Measurements from ENCODE around the gene USE1.

USE1 gene

GRCh38 chr19:17205237-17206140 is 9.7 kb upstream of the USE1 start:
- no peak for DNase-seq

- DNase-seq: no peak
Observed at GRCh38 chr19:17206736-17207581, 8.2 kb upstream of the USE1 start.

GRCh38 chr19:17209126-17210036 is 5.8 kb upstream of the USE1 start:
- no peak for DNase-seq

DNA sequence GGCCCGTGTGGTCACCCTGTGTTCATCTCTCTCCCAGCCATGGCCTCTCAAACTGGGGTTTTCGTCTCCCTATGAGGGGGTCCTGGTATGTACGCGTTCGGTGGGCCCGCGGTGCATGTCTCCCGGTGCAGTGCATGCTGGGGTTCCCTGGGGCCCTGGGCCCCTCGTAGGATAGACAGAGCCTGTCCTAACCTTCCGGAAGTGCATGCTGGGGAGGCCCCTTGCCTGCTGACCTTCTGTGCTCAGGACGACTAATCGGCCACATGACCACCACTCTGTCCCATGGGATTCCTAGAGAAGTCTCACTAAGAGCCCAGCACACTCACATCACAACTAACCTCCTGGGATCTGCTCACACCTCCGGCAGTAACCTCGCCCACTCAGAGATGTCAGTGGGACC is 4.9 kb upstream of the USE1 start:
- no peak for DNase-seq

GRCh38 chr19:17211547-17212446 is 3.4 kb upstream of the USE1 start:
- DNase-seq: no peak

- DNase-seq: no peak
Observed at GRCh38 chr19:17213334-17213733, 1.8 kb upstream of the USE1 start.

GRCh38 chr19:17214508-17215126 is 540 bp upstream of the USE1 start:
- DNase-seq: peak; percentile 26

DNA sequence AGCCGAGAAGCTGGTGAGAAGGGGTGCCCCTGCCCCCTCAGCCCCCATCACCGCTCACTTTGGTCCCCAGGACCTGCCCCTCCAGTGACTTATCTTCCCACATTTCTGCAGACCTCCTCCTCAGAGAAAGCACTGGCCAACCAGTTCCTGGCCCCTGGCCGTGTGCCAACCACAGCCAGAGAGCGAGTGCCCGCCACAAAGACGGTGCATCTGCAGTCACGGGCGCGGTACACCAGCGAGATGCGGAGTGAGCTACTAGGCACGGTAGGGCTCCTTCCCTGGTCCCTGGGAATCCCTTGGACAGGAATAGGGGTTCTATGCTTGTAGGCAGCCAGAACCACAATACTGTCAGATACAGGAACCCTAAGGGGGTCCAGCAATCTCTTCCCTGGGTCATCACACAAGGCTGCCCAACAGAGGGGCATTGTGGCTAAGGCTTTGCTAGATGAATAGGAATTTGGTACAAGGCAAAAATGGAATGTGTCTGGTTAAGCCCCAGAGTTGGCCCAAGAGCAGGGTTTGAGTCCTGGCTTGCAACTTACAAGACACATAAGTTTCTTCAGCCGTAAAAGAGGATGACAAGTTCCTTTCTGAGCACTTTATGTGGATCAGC is 1.0 kb downstream of the USE1 start:
- DNase-seq: peak; percentile 21

DNA sequence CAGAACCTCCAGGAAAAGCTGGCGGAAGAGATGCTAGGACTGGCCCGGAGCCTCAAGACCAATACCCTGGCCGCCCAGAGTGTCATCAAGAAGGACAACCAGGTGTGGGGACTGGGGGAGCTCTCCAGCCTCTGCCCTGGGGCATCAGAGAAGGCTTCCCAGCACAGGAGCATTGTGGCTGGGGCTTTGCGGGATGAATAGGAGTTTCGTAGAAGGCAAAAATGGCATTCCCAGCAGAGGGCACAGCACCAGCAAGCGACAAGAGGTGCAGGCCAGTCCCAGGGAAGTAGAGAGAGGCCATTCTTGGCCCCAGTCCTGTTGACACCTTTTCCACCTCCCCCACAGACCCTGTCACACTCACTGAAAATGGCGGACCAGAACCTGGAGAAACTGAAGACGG is 4.1 kb downstream of the USE1 start:
- no peak for DNase-seq

DNA sequence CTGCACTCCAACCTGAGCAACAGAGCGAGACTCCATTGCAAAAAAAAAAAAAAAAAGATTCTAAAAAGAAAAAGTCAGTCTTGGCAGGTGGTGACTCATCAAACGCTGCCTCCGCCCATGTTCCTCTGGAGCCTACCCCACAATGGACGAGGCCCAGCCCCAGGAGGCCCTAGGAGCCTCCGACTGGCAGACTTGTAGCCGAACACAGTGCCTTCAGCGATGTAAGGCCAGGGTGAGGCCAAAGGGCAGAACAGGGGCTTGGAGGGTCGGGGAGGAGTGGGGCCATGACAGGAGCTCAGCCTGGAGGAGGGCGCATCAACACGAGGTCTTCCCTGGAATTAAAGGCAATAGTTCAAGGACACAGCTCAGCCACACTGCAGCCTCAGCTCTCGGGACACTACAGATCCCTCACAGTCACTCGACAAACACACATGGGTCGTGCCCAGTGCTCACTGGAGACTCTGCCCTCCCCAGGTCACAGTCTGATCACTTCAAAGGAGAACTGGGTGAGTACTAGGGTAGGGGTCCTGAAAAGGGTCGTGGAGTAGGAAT is 5.1 kb downstream of the USE1 start:
- no peak for DNase-seq

- DNase-seq: no peak
Observed at GRCh38 chr19:17225053-17225452, 9.9 kb downstream of the USE1 start.

DNA sequence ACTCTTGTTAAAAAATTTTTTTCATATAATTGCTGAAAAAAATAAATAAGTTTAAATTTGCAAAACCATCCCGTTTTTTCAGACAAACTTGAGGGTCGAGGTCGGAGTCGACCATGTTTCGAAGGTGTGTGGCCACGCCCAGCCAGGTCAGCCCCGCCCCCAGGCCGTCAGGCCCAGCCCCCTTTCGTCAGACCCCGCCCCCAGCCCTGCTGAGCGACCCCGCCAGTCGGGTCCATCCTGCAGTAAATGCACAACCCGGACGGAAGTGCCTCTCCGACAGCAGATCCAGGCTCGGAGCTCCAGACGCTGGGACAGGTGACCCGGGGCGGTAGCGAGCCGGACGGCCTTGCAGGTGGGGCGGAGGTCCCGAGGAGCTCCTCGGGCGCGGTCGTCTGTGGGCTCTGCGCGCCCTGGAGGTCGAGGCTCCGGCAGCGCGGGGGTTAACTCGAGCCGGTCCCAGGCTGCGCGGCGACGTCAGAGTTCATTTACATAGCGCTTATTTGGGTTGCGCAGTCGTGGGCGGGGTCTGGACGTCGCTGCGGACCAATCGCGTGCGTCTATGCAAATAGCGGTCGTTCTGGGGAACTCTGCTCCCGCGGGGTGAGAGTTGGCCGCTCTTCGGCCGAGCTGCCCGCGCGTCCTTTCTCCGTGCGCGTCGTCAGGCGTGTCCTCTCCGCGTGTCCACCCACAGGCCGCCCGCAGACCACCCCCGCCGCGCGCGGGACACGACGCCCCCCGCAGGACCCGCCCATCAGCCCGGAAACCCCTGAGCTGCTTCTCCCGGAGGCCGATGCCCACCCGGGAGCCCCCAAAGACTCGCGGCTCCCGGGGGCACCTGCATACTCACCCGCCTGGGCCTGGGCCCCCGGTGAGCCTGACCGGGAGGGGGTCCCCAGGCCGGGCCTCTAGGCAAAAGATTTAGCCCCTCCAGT is 11.1 kb downstream of the USE1 start, which contains the start of gene OCEL1:
Gene OCEL1 (plus strand): TSS at position 225 of the 932 bp plus-strand sequence. CDS start 22 bp downstream, at position 247.
- peak; percentile 92 for DNase-seq

GRCh38 chr19:17227798-17228367 is 12.7 kb downstream of the USE1 start:
- no peak for DNase-seq

GRCh38 chr19:17229890-17230289 is 14.7 kb downstream of the USE1 start:
- no peak for DNase-seq

DNA sequence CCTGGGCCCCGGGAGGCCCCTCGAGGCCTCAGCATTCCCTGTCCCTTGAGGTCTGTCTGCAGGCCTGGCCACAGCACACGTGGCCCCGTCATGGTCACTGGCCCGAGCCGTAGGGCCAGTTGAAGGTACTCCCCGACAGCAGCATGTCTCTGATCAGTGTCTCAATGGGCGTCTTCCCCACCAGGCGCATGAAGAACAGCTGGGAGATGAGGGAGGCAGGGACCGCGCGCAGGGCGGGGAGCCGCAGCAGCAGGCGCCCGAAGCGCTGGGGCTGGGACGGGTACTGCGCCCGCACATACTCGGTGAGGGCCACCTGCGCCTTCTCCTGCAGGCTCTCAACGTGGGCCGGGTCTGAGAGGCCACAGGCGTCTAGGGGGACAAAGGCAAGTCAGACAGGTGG is 17.1 kb downstream of the USE1 start:
- no peak for DNase-seq

- peak; percentile 5 for DNase-seq
Observed at GRCh38 chr19:17234911-17235299, 19.7 kb downstream of the USE1 start.

DNA sequence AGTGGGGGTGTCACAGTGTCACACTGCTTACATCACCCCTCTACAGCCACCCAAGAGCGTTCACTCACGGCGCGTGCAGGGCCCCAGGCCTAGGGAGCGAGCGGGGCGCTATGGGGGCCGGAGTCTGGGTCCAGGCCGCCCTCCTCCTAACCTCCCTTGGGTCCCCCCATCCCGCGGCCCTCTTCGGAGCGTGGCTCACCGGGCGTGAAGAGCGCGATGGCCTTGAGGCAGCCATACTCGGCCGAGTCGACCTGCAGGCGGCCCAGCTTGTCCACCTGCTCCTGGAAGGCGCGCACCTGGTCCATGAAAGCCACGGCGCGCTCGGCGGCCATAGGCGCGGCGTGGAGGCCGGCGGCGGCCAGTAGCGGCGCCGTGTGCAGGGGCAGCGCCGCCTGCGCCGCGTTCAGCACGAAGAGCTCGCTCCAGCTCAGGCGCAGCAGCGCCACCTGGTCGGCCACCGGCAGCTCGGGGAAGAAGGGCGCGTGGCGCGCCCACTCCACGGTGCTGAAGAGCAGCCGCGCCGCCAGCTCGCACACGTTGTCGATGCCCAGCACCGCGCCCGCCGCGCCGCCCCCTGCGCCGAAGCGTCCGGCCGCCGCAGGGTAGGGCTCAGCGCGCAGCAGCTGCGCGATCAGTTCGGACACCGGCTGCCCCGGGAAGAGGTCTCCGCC is 20.3 kb downstream of the USE1 start:
- peak; percentile 42 for DNase-seq
